Neural cell (in vitro differentiated cells): Measurements from ENCODE around the gene B3GALNT2. TPM values are rescaled to one million over a fixed set of nuclear protein-coding genes. Genes with fewer than 3 reads are reported as not detected.

ENCODE experiments used
- H2AFZ ChIP-seq: fragments of 200-600, 300-800 bp; sonication (generic), shearing (Covaris generic); 2 replicates; pipeline ENCODE4 v1.6.0; 2014; ENCODE audit warnings: low read depth, mild to moderate bottlenecking, antibody characterized with exemption, low read length, moderate library complexity
- H3F3A ChIP-seq: fragments of 200-600 bp; shearing (Covaris generic); 2 replicates; pipeline ENCODE4 v1.6.1; 2016; ENCODE audit warnings: mild to moderate bottlenecking, moderate library complexity, mixed read lengths, antibody characterized with exemption, low read length; ENCODE audit not compliant: insufficient read depth, poor library complexity, severe bottlenecking
- H3K27ac ChIP-seq: fragments of 200-600, 300-800 bp; sonication (generic), shearing (Covaris generic); 2 replicates; pipeline ENCODE4 v1.5.1; 2014; ENCODE audit warnings: mild to moderate bottlenecking, low read length, moderate library complexity
- H3K27me3 ChIP-seq: fragments of 300-800, 200-600 bp; sonication (generic), shearing (Covaris generic); 2 replicates; pipeline ENCODE4 v1.6.0; 2014; ENCODE audit warnings: mild to moderate bottlenecking, low read depth, low read length, moderate library complexity; ENCODE audit not compliant: insufficient read depth
- H3K36me3 ChIP-seq: fragments of 300-800, 200-600 bp; sonication (generic), shearing (Covaris generic); 2 replicates; pipeline ENCODE4 v1.5.1; 2014; ENCODE audit warnings: mild to moderate bottlenecking, antibody characterized with exemption, low read length, moderate library complexity; ENCODE audit not compliant: insufficient read depth
- H3K4me2 ChIP-seq: fragments of 300-800, 200-600 bp; sonication (generic), shearing (Covaris generic); 2 replicates; pipeline ENCODE4 v1.6.0; 2014; ENCODE audit warnings: mild to moderate bottlenecking, low read length
- H3K4me3 ChIP-seq: fragments of 300-800, 200-600 bp; sonication (generic), shearing (Covaris generic); 2 replicates; pipeline ENCODE4 v1.5.1; 2014; ENCODE audit warnings: mild to moderate bottlenecking, low read length, moderate library complexity
- H3K79me2 ChIP-seq: fragments of 200-600 bp; shearing (Covaris generic); replicated peaks from 2 replicates; pipeline ENCODE4 v1.6.0; 2014; ENCODE audit warnings: mild to moderate bottlenecking, low read length, moderate library complexity; ENCODE audit not compliant: insufficient read depth
- H3K9ac ChIP-seq: fragments of 300-800, 200-600 bp; sonication (generic), shearing (Covaris generic); 2 replicates; pipeline ENCODE4 v1.6.1; 2016; ENCODE audit warnings: mild to moderate bottlenecking, low read length, mixed read lengths
- H3K9me2 ChIP-seq: fragments of 200-600 bp; shearing (Covaris generic); 2 replicates; pipeline ENCODE4 v1.6.1; 2016; ENCODE audit warnings: mild to moderate bottlenecking, low read length, mixed read lengths; ENCODE audit not compliant: insufficient read depth
- H3K9me3 ChIP-seq: fragments of 200-600, 300-800 bp; sonication (generic), shearing (Covaris generic); 2 replicates; pipeline ENCODE4 v1.6.1; 2016; ENCODE audit warnings: mild to moderate bottlenecking, mixed run types, low read length, moderate library complexity, mixed read lengths
- H4K20me1 ChIP-seq: fragments of 200-600 bp; shearing (Covaris generic); 2 replicates; pipeline ENCODE4 v1.6.1; 2016; ENCODE audit warnings: mild to moderate bottlenecking, mixed run types; ENCODE audit not compliant: insufficient read depth
- CTCF ChIP-seq: fragments of 450-650 bp; IDR thresholded peaks from 2 replicates; pipeline ENCODE4 v1.5.1; 2014; ENCODE audit warnings: antibody characterized with exemption, mild to moderate bottlenecking, moderate library complexity; ENCODE audit not compliant: poor library complexity, severe bottlenecking
- EP300 ChIP-seq: fragments of 450-650 bp; conservative IDR thresholded peaks from 2 replicates; pipeline ENCODE4 v1.6.1; 2014; ENCODE audit warnings: antibody characterized with exemption, mild to moderate bottlenecking, moderate library complexity; ENCODE audit not compliant: poor library complexity, severe bottlenecking
- EZH2 ChIP-seq: fragments of 200-600, 300-800 bp; shearing (Covaris generic), sonication (generic); IDR thresholded peaks from 2 replicates; pipeline ENCODE4 v1.6.1; 2014; ENCODE audit warnings: antibody characterized with exemption, low read length, borderline replicate concordance, mild to moderate bottlenecking; ENCODE audit not compliant: insufficient read depth, poor library complexity, severe bottlenecking
- MXI1 ChIP-seq: fragments of 450-650 bp; conservative IDR thresholded peaks from 2 replicates; pipeline ENCODE4 v1.6.1; 2014; ENCODE audit warnings: antibody characterized with exemption, mild to moderate bottlenecking; ENCODE audit not compliant: poor library complexity, severe bottlenecking
- POLR2AphosphoS5 ChIP-seq: IDR thresholded peaks from 2 replicates; pipeline ENCODE4 v1.6.1; 2012
- RAD21 ChIP-seq: fragments of 450-650 bp; conservative IDR thresholded peaks from 2 replicates; pipeline ENCODE4 v1.6.1; 2014; ENCODE audit warnings: antibody characterized with exemption, mild to moderate bottlenecking, moderate library complexity
- REST ChIP-seq: IDR thresholded peaks from 2 replicates; pipeline ENCODE4 v1.6.1; 2012; ENCODE audit warnings: borderline replicate concordance
- SMC3 ChIP-seq: fragments of 450-650 bp; conservative IDR thresholded peaks from 2 replicates; pipeline ENCODE4 v1.6.1; 2014; ENCODE audit warnings: antibody characterized with exemption, mild to moderate bottlenecking, moderate library complexity; ENCODE audit not compliant: poor library complexity
- TAF1 ChIP-seq: IDR thresholded peaks from 2 replicates; pipeline ENCODE4 v1.6.1; 2012; ENCODE audit warnings: low read depth
- polyA plus RNA-seq: library from polyadenylated mRNA; depleted of rRNA; stranded (reverse); fragments of >200 nt; gene quantifications from 2 replicates; pipeline ENCODE4 v1.2.3, GENCODE V29; 2014

The B3GALNT2 gene
- polyA plus RNA-seq, 1 donor from 2014 or later: 29.0 TPM

GRCh38 chr1:235533476-235534168 is 29.4 kb upstream of the B3GALNT2 start:
- Histone ChIP-seq H4K20me1 (no peaks in the 10 kb centered on the region), H3F3A (no peaks in the 10 kb centered on the region), H3K9me3 (peaks cover 4% of the 10 kb centered on the region), H3K4me3 (no peak overlapping the region), H3K36me3 (no peaks in the 10 kb centered on the region), H3K27me3 (no peaks in the 10 kb centered on the region), H3K4me2 (no peak overlapping the region), H2AFZ (no peak overlapping the region), H3K79me2 (no peaks in the 10 kb centered on the region), H3K9me2 (no peaks in the 10 kb centered on the region), H3K9ac (no peak overlapping the region), H3K27ac (no peak overlapping the region)
- no peak for TF ChIP-seq MXI1
- no peak for TF ChIP-seq SMC3
- TF ChIP-seq EP300: no peak
- no peak for TF ChIP-seq EZH2
- no peak for TF ChIP-seq TAF1
- no peak for TF ChIP-seq POLR2AphosphoS5
- no peak for TF ChIP-seq REST

GRCh38 chr1:235532360-235532759 is 28.1 kb upstream of the B3GALNT2 start:
- TF ChIP-seq CTCF (no peak), SMC3 (no peak), TAF1 (no peak), POLR2AphosphoS5 (no peak), EP300 (no peak), RAD21 (no peak), REST (no peak), EZH2 (no peak), MXI1 (no peak)
- H3K4me2 ChIP-seq: no peak overlapping the region

More at GRCh38 chr1:235532360-235532759, 28.1 kb upstream of the B3GALNT2 start:
- Histone ChIP-seq H3K27me3 (no peaks in the 10 kb centered on the region), H3F3A (no peaks in the 10 kb centered on the region), H4K20me1 (no peaks in the 10 kb centered on the region), H3K27ac (no peak overlapping the region), H3K79me2 (no peaks in the 10 kb centered on the region), H2AFZ (no peak overlapping the region), H3K9ac (no peak overlapping the region), H3K4me3 (no peak overlapping the region), H3K9me2 (no peaks in the 10 kb centered on the region), H3K36me3 (no peaks in the 10 kb centered on the region), H3K9me3 (peaks cover 4% of the 10 kb centered on the region)
